ENCODE data around the gene ARF4.

DNA sequence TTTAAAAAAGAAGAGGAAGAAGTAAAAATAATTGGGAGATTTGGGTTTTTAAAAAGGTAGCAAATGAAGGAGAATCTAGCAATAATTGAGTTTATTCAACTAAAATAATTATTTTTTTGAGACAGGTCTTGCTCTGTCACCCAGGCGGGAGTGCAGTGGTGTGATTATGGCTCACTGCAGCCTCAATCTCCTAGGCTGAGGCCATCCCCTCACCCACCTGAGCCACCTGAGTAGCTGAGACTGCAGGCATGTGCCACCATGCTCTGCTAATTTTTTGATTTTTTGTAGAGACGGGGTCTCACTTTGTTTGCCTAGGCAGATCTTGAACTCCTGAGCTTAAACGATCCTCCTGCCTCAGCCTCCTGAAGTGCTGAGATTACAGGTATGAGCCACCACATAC lies 27.7 kb upstream of the ARF4 start:
- TF ChIP-seq POLR2A (IDR thresholded peaks at IDR 0.05): no peak
- TF ChIP-seq, protein P1, sequence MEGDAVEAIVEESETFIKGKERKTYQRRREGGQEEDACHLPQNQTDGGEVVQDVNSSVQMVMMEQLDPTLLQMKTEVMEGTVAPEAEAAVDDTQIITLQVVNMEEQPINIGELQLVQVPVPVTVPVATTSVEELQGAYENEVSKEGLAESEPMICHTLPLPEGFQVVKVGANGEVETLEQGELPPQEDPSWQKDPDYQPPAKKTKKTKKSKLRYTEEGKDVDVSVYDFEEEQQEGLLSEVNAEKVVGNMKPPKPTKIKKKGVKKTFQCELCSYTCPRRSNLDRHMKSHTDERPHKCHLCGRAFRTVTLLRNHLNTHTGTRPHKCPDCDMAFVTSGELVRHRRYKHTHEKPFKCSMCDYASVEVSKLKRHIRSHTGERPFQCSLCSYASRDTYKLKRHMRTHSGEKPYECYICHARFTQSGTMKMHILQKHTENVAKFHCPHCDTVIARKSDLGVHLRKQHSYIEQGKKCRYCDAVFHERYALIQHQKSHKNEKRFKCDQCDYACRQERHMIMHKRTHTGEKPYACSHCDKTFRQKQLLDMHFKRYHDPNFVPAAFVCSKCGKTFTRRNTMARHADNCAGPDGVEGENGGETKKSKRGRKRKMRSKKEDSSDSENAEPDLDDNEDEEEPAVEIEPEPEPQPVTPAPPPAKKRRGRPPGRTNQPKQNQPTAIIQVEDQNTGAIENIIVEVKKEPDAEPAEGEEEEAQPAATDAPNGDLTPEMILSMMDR (IDR thresholded peaks at IDR 0.05): no peak

Measured in adrenal gland (tissue), 5 donors.